MM.1S (cell line): ENCODE measurements around the gene EFL1.
A peak's percentile ranks its signal among the peaks of the same experiment; 100 is the strongest.
"Not testable (repeated sequence)": the region's sequence is repeated elsewhere in the genome, so short reads cannot be mapped to it uniquely, and the experiment has no call there.

ENCODE experiments used
- DNase-seq: peaks from one replicate; pipeline ENCODE4 v3.0.0-alpha.2; 2015
- H2AFZ ChIP-seq: fragments of 300-600 bp; sonication (generic); 2 replicates; pipeline ENCODE4 v1.6.0; 2016; ENCODE audit warnings: antibody characterized with exemption, low read length
- H3F3A ChIP-seq: fragments of 300-600 bp; sonication (generic); 2 replicates; pipeline ENCODE4 v1.6.1; 2016; ENCODE audit warnings: mild to moderate bottlenecking, antibody characterized with exemption, low read length, moderate library complexity, mixed read lengths; ENCODE audit not compliant: insufficient read depth
- H3K27ac ChIP-seq: fragments of 300-600 bp; sonication (generic); 2 replicates; pipeline ENCODE4 v1.5.1; 2016; ENCODE audit warnings: mild to moderate bottlenecking, low read length
- H3K27me3 ChIP-seq: fragments of 300-600 bp; sonication (generic); replicated peaks from 2 replicates; pipeline ENCODE4 v1.6.0; 2016; ENCODE audit warnings: low read length; ENCODE audit not compliant: insufficient read depth
- H3K36me3 ChIP-seq: fragments of 300-600 bp; sonication (generic); replicated peaks from 2 replicates; pipeline ENCODE4 v1.6.1; 2016; ENCODE audit warnings: mild to moderate bottlenecking, low read length, mixed read lengths; ENCODE audit not compliant: insufficient read depth
- H3K4me1 ChIP-seq: fragments of 300-600 bp; sonication (generic); 2 replicates; pipeline ENCODE4 v1.6.1; 2016; ENCODE audit warnings: low read length, mixed read lengths
- H3K4me2 ChIP-seq: fragments of 300-600 bp; sonication (generic); 2 replicates; pipeline ENCODE4 v1.6.0; 2016; ENCODE audit warnings: low read depth, low read length
- H3K4me3 ChIP-seq: fragments of 300-600 bp; sonication (generic); 2 replicates; pipeline ENCODE4 v1.5.1; 2016; ENCODE audit warnings: low read length, mixed read lengths
- H3K79me2 ChIP-seq: fragments of 300-600 bp; sonication (generic); 2 replicates; pipeline ENCODE4 v1.6.1; 2016; ENCODE audit warnings: mixed run types, low read length, mixed read lengths
- H3K9ac ChIP-seq: fragments of 300-600 bp; sonication (generic); 2 replicates; pipeline ENCODE4 v1.6.1; 2016; ENCODE audit warnings: low read length, mixed read lengths
- H3K9me2 ChIP-seq: fragments of 300-600 bp; sonication (generic); replicated peaks from 2 replicates; pipeline ENCODE4 v1.6.1; 2016; ENCODE audit warnings: mild to moderate bottlenecking, low read length, mixed read lengths; ENCODE audit not compliant: insufficient read depth
- H3K9me3 ChIP-seq: fragments of 300-600 bp; sonication (generic); replicated peaks from 2 replicates; pipeline ENCODE4 v1.6.1; 2016; ENCODE audit warnings: mild to moderate bottlenecking, low read length, mixed read lengths; ENCODE audit not compliant: insufficient read depth
- H4K20me1 ChIP-seq: fragments of 300-600 bp; sonication (generic); 2 replicates; pipeline ENCODE4 v1.6.1; 2016; ENCODE audit warnings: mild to moderate bottlenecking, low read length, moderate library complexity, mixed read lengths; ENCODE audit not compliant: insufficient read depth
- EZH2 ChIP-seq: fragments of 300-600 bp; sonication (generic); optimal IDR thresholded peaks from 2 replicates; pipeline ENCODE3; 2017; ENCODE audit warnings: low read depth, mild to moderate bottlenecking, antibody characterized with exemption, low read length, mixed read lengths
- EZH2phosphoT487 ChIP-seq: fragments of 300-600 bp; sonication (generic); IDR thresholded peaks from 2 replicates; pipeline ENCODE4 v1.6.1; 2018; ENCODE audit warnings: antibody characterized with exemption, low read length
- TF ChIP-seq, protein P1 (sequence below): fragments of 300-600 bp; sonication (generic); IDR thresholded peaks from 2 replicates; pipeline ENCODE4 v1.5.1; 2016; ENCODE audit warnings: antibody characterized with exemption, low read length, mixed read lengths

Gene EFL1

DNA sequence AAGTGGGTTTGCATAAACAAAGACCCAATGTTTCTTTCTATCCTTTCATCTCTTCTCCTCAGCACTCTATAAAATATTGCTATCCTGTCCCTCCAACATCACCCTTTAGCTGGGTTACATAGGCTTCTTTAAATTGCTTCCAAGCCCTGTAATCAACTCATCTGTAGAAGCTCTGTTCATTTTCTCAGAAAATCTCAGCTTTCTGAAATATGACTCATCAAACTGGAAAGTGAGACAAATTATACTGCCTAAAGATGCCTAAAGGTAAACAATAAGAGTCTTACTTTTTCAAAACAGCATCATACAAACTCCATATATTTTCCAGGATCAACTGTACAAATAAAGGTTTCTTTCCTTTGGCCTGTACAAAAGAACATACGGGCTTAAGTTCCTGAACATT lies 33.8 kb downstream of the EFL1 start:
- no peak overlapping the region for H3K27ac ChIP-seq
- no peaks in the 10 kb centered on the region for H4K20me1 ChIP-seq
- H3K4me1 ChIP-seq = no peaks in the 10 kb centered on the region
- no peak overlapping the region for H2AFZ ChIP-seq
- no peak overlapping the region for H3K4me3 ChIP-seq
- no peak overlapping the region for H3K4me2 ChIP-seq
- DNase-seq = no peak
- no peaks in the 10 kb centered on the region for H3K79me2 ChIP-seq
- 0 out of 2 replicates have a peak, but pooled peaks cover 2% of the 10 kb centered on the region for H3K36me3 ChIP-seq
- no peaks in the 10 kb centered on the region for H3K27me3 ChIP-seq
- TF ChIP-seq, protein P1, sequence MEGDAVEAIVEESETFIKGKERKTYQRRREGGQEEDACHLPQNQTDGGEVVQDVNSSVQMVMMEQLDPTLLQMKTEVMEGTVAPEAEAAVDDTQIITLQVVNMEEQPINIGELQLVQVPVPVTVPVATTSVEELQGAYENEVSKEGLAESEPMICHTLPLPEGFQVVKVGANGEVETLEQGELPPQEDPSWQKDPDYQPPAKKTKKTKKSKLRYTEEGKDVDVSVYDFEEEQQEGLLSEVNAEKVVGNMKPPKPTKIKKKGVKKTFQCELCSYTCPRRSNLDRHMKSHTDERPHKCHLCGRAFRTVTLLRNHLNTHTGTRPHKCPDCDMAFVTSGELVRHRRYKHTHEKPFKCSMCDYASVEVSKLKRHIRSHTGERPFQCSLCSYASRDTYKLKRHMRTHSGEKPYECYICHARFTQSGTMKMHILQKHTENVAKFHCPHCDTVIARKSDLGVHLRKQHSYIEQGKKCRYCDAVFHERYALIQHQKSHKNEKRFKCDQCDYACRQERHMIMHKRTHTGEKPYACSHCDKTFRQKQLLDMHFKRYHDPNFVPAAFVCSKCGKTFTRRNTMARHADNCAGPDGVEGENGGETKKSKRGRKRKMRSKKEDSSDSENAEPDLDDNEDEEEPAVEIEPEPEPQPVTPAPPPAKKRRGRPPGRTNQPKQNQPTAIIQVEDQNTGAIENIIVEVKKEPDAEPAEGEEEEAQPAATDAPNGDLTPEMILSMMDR = no peak
- no peak for TF ChIP-seq EZH2
- no peak for TF ChIP-seq EZH2phosphoT487
- no peak overlapping the region for H3K9ac ChIP-seq
- no peaks in the 10 kb centered on the region for H3K9me3 ChIP-seq
- H3K9me2 ChIP-seq = no peaks in the 10 kb centered on the region
- H3F3A ChIP-seq = no peaks in the 10 kb centered on the region

DNA sequence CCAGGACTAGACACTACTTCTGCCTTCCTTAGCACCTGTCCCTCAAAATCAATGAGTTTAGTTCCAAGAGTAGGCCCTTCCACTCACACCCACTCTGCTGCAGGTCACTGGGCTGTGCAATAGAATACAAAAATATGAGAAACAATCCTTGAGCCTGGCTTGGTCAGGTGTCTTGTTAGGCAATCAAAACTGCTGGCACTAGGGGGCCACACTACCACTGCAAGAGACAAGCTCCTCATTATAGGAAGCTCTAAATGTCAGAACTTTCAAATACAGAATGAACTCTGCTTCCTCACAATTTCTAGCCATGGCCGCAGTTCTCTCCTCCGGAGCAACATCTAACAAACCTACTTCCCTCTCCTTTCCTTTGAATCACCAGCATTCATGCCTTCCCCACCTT lies 41.0 kb downstream of the EFL1 start:
- H3K4me2 ChIP-seq, H3K4me3 ChIP-seq, H3K9me3 ChIP-seq, H3K79me2 ChIP-seq, H3K27ac ChIP-seq, H3F3A ChIP-seq, H3K27me3 ChIP-seq, H3K9me2 ChIP-seq, H4K20me1 ChIP-seq, H3K36me3 ChIP-seq, H2AFZ ChIP-seq, H3K4me1 ChIP-seq, H3K9ac ChIP-seq: not testable (repeated sequence)
- TF ChIP-seq, protein P1 = peak; percentile 23; the same call in 1 of the 2 replicates
- peak; percentile 10 for DNase-seq

DNA sequence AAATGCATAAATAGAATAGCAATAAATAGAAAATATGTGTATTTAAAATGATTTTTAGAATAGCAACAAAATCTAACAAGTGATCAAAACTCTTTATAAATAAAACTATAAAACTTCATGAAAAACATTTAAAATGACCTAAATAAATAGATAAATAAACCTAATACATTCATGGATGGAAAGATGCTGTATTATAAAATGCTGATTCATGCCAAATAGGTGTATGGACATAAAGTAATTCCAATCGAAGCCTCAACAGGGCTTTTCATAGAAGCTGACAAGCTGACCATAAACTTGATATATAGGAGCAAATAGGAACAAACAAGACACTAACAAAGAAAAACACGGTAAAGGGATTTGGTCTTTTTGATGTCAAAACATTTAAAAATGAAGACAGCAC lies 46.4 kb downstream of the EFL1 start:
- H3K79me2 ChIP-seq, H3K27me3 ChIP-seq, H3K4me2 ChIP-seq, H3K27ac ChIP-seq, H3K4me1 ChIP-seq, H2AFZ ChIP-seq, DNase-seq, H3K9me3 ChIP-seq, H3K9me2 ChIP-seq, H3K36me3 ChIP-seq, H3F3A ChIP-seq, H4K20me1 ChIP-seq, H3K4me3 ChIP-seq, H3K9ac ChIP-seq: not testable (repeated sequence)

DNA sequence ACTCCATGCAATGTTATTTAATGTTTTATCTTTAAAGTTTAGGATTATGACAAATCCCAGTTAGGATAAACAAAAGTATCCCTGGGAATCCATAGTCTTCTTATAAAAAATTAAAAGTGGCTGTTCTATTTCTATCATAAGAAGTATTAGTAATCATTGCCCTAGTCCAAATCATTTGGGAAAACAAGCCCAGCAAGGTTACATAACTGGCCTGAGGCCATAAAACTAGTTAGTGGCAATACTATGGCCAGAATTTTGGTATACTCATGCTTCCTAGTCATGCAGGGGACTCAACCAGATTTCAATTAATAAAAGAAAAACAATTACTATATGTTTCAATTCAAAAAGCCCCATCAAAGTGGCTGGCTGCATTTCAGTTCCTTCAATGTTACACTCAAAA lies 50.3 kb downstream of the EFL1 start:
- not testable (repeated sequence) for H3K4me2 ChIP-seq, H3K36me3 ChIP-seq, H3K9me2 ChIP-seq, DNase-seq, H3K79me2 ChIP-seq, H3K4me3 ChIP-seq, H2AFZ ChIP-seq, H3K27ac ChIP-seq, H3K27me3 ChIP-seq, H4K20me1 ChIP-seq, H3K9me3 ChIP-seq, H3F3A ChIP-seq, H3K9ac ChIP-seq, H3K4me1 ChIP-seq

DNA sequence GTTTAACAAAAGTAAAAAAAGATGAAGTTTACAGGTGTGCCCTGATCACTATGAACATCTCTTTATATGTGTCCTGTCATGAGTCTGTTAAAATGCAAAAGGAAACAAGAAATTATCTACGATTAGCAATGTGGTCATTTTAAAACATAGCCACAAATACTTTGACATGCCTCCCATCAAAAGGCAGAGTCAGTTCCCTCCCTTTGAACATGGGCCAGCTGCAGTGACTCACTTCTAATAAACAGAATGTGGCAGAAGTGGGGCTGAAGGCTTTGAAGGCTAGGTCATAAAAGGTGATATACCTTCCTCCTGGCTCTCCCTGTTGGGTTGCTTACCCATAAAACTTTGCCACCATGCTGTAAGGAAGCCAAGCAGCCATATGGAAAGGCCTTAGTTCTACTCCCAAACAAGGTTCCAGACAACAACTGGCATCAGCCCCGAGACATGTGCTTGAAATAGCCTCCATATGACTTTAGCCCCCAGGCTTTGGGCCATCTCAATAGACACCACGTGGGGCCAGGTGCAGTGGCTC lies 52.4 kb downstream of the EFL1 start:
- not testable (repeated sequence) for H3K79me2 ChIP-seq, H3K4me3 ChIP-seq, H4K20me1 ChIP-seq, H3K36me3 ChIP-seq, H3F3A ChIP-seq, H3K27me3 ChIP-seq, H3K4me2 ChIP-seq, H3K27ac ChIP-seq, DNase-seq, H3K9ac ChIP-seq, H3K9me3 ChIP-seq, H3K9me2 ChIP-seq, H3K4me1 ChIP-seq, H2AFZ ChIP-seq

DNA sequence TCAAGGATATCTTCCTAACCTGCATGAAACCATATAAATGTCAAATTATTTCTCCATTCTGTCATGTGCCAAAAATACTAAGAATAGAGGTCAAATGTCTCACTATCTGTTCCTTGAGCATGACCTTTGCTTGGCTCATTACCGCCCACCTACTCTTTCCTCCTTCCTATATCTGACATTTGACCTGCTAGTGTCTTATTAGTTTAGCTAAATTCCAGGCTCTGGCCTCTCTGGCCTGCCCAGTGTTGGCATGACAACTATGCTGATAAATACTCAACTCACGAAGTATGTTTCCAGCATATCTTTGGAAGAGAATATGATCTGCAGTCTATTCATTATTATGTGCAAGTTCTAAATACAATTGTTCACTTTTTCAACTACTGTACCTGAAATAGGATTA lies 58.0 kb downstream of the EFL1 start:
- not testable (repeated sequence) for H3K9me3 ChIP-seq, H3K79me2 ChIP-seq, H3K9me2 ChIP-seq, H3K27ac ChIP-seq, H3K4me3 ChIP-seq, H3K9ac ChIP-seq, H3F3A ChIP-seq, DNase-seq, H3K4me2 ChIP-seq, H4K20me1 ChIP-seq, H3K4me1 ChIP-seq, H3K27me3 ChIP-seq, H3K36me3 ChIP-seq, H2AFZ ChIP-seq
